ENCODE results near the gene NPR2.

DNA sequence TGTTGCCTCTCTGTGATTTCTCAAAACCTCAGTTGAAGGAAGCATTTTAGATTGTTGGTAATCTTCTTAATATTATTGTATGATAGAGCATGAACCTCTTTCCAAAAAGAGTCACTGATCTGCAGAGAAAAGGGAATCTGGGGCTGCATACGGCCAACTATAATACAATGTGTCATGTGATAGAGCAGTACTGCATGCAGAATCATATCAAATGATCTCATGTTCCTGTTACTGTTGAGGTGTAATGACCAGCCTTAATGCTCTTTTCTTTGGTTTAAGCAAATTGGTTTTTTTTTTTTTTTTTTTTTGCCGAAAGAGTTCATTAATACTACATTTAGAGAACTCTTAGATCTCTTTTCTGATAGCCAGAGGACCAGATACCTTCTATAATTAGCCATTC is 24.4 kb upstream of the NPR2 start:
- TF ChIP-seq, protein P1, sequence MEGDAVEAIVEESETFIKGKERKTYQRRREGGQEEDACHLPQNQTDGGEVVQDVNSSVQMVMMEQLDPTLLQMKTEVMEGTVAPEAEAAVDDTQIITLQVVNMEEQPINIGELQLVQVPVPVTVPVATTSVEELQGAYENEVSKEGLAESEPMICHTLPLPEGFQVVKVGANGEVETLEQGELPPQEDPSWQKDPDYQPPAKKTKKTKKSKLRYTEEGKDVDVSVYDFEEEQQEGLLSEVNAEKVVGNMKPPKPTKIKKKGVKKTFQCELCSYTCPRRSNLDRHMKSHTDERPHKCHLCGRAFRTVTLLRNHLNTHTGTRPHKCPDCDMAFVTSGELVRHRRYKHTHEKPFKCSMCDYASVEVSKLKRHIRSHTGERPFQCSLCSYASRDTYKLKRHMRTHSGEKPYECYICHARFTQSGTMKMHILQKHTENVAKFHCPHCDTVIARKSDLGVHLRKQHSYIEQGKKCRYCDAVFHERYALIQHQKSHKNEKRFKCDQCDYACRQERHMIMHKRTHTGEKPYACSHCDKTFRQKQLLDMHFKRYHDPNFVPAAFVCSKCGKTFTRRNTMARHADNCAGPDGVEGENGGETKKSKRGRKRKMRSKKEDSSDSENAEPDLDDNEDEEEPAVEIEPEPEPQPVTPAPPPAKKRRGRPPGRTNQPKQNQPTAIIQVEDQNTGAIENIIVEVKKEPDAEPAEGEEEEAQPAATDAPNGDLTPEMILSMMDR (IDR thresholded peaks at IDR 0.05): no peak
- TF ChIP-seq POLR2AphosphoS5 (IDR thresholded peaks at IDR 0.05): no peak
- no peak for TF ChIP-seq POLR2A (IDR thresholded peaks at IDR 0.05)

Measured in transverse colon (tissue), 4 donors.